HG03439 (cell line): ENCODE measurements around the gene AVPI1.
A peak's percentile ranks its signal among the peaks of the same experiment; 100 is the strongest.
"Not testable (repeated sequence)": the region's sequence is repeated elsewhere in the genome, so short reads cannot be mapped to it uniquely, and the experiment has no call there.

ENCODE experiments used
- ATAC-seq: cut with Tn5 transposase; IDR thresholded peaks from one replicate; pipeline ENCODE4 v1.9.1; 2021; ENCODE audit warnings: mild to moderate bottlenecking, moderate library complexity; ENCODE audit not compliant: unreplicated experiment

The AVPI1 gene

GRCh38 chr10:97642471-97643159 lies 44.4 kb downstream of the AVPI1 start:
- ATAC-seq, result not testable (repeated sequence)

GRCh38 chr10:97640868-97641811 lies 45.9 kb downstream of the AVPI1 start:
- peak; percentile 33 for ATAC-seq

GRCh38 chr10:97640174-97640867 lies 46.7 kb downstream of the AVPI1 start, which contains the start of gene PI4K2A:
Gene PI4K2A, plus strand, starts transcription at chr10:97640671. Its CDS starts 72 bp downstream, at chr10:97640743.
- ATAC-seq, result peak; percentile 98

- ATAC-seq, result not testable (repeated sequence)
Observed at GRCh38 chr10:97639090-97639489, 48.0 kb downstream of the AVPI1 start.

GRCh38 chr10:97635577-97635976 lies 51.5 kb downstream of the AVPI1 start:
- no peak for ATAC-seq

GRCh38 chr10:97633921-97634320 lies 53.1 kb downstream of the AVPI1 start:
- no peak for ATAC-seq

GRCh38 chr10:97632949-97633884 lies 53.8 kb downstream of the AVPI1 start, which contains the start of gene MORN4:
Gene MORN4, minus strand, starts transcription at chr10:97633500. Its CDS starts 13,847 bp downstream, at chr10:97619653.
- ATAC-seq, result peak; percentile 99

- ATAC-seq, result no peak
Observed at GRCh38 chr10:97631098-97631497, 55.9 kb downstream of the AVPI1 start.

- ATAC-seq, result no peak
Observed at GRCh38 chr10:97629289-97629688, 57.8 kb downstream of the AVPI1 start.

- no peak for ATAC-seq
Observed at GRCh38 chr10:97628228-97628627, 58.8 kb downstream of the AVPI1 start.

GRCh38 chr10:97627731-97628130 lies 59.3 kb downstream of the AVPI1 start:
- ATAC-seq, result no peak
